ENCODE measurements around the gene PCDHGB3.
"Not testable (repeated sequence)": the region's sequence is repeated elsewhere in the genome, so short reads cannot be mapped to it uniquely, and the experiment has no call there.

Gene PCDHGB3

GRCh38 chr5:141369994-141370848 lies at the start of gene PCDHGB3:
Gene PCDHGB3, plus strand, starts transcription at chr5:141370242. Its CDS starts 153 bp downstream, at chr5:141370395.
- DNase-seq (ENCODE audit: low spot score) = no peak

GRCh38 chr5:141322261-141322660 lies 47.8 kb upstream of the PCDHGB3 start:
- no peak for DNase-seq (ENCODE audit: low spot score)

- DNase-seq (ENCODE audit: low spot score) = no peak
These were observed 43.8 kb upstream of the PCDHGB3 start for GRCh38 chr5:141326088-141326854.

- DNase-seq (ENCODE audit: low spot score) = no peak
These were observed 41.8 kb upstream of the PCDHGB3 start for GRCh38 chr5:141328231-141328630.

GRCh38 chr5:141330299-141331080 lies 39.6 kb upstream of the PCDHGB3 start, which contains the start of gene PCDHGA1:
Gene PCDHGA1, plus strand, starts transcription at chr5:141330514.
- peak; percentile 32 for DNase-seq (ENCODE audit: low spot score)

GRCh38 chr5:141332571-141332970 lies 37.5 kb upstream of the PCDHGB3 start:
- DNase-seq (ENCODE audit: low spot score) = not testable (repeated sequence)

GRCh38 chr5:141338538-141339306 lies 31.3 kb upstream of the PCDHGB3 start, which contains the start of gene PCDHGA2:
Gene PCDHGA2, plus strand, starts transcription at chr5:141338760.
- no peak for DNase-seq (ENCODE audit: low spot score)

GRCh38 chr5:141340781-141341354 lies 29.2 kb upstream of the PCDHGB3 start:
- DNase-seq (ENCODE audit: low spot score) = not testable (repeated sequence)

GRCh38 chr5:141342773-141343172 lies 27.3 kb upstream of the PCDHGB3 start:
- no peak for DNase-seq (ENCODE audit: low spot score)

- no peak for DNase-seq (ENCODE audit: low spot score)
These were observed 26.6 kb upstream of the PCDHGB3 start, which contains the start of gene PCDHGA3 for GRCh38 chr5:141343242-141343952. Gene PCDHGA3, plus strand, starts transcription at chr5:141343829. Its CDS starts 205 bp downstream, at chr5:141344034.

GRCh38 chr5:141343953-141344463 lies 26.0 kb upstream of the PCDHGB3 start:
- no peak for DNase-seq (ENCODE audit: low spot score)

- DNase-seq (ENCODE audit: low spot score) = no peak
These were observed 24.7 kb upstream of the PCDHGB3 start for GRCh38 chr5:141345327-141345726.

GRCh38 chr5:141346017-141346416 lies 24.0 kb upstream of the PCDHGB3 start:
- DNase-seq (ENCODE audit: low spot score) = not testable (repeated sequence)

- DNase-seq (ENCODE audit: low spot score) = no peak
These were observed 20.0 kb upstream of the PCDHGB3 start, which contains the start of gene PCDHGB1 for GRCh38 chr5:141349917-141350619. Gene PCDHGB1, plus strand, starts transcription at chr5:141350099. Its CDS starts 162 bp downstream, at chr5:141350261.

GRCh38 chr5:141351591-141351990 lies 18.5 kb upstream of the PCDHGB3 start:
- DNase-seq (ENCODE audit: low spot score) = no peak

- no peak for DNase-seq (ENCODE audit: low spot score)
These were observed 15.1 kb upstream of the PCDHGB3 start, which contains the start of gene PCDHGA4 for GRCh38 chr5:141354900-141355469. Gene PCDHGA4, plus strand, starts transcription at chr5:141355021. Its CDS starts 87 bp downstream, at chr5:141355108.

GRCh38 chr5:141355641-141356040 lies 14.4 kb upstream of the PCDHGB3 start:
- no peak for DNase-seq (ENCODE audit: low spot score)

- no peak for DNase-seq (ENCODE audit: low spot score)
These were observed 13.9 kb upstream of the PCDHGB3 start for GRCh38 chr5:141356133-141356532.

GRCh38 chr5:141356950-141357349 lies 13.1 kb upstream of the PCDHGB3 start:
- DNase-seq (ENCODE audit: low spot score) = no peak
